Skeletal muscle tissue (tissue), 4 donors: ENCODE measurements around the gene NDUFB1. TPM values are rescaled to one million over a fixed set of nuclear protein-coding genes. Genes with fewer than 3 reads are reported as not detected.

Source experiments
- H3K27ac ChIP-seq: one replicate; pipeline ENCODE4 v1.7.0; 2013; ENCODE audit warnings: mild to moderate bottlenecking, low read depth, low read length, inconsistent platforms
- H3K27me3 ChIP-seq, 3 donors: one replicate each; pipeline ENCODE4 v1.7.0; 2013; ENCODE audit warnings: low read length in 3 of 3; ENCODE audit not compliant: control insufficient read depth in 3 of 3, insufficient read depth in 3 of 3
- H3K36me3 ChIP-seq, 3 donors: one replicate each; pipeline ENCODE4 v1.7.0; 2013; ENCODE audit warnings: low read length in 3 of 3; ENCODE audit not compliant: control insufficient read depth in 3 of 3, insufficient read depth in 3 of 3
- H3K4me1 ChIP-seq, 3 donors: one replicate each; pipeline ENCODE4 v1.7.0; 2013; ENCODE audit warnings: low read length in 3 of 3, mild to moderate bottlenecking in 3 of 3; ENCODE audit not compliant: control insufficient read depth in 3 of 3, insufficient read depth in 3 of 3
- H3K4me3 ChIP-seq, 3 donors: one replicate each; pipeline ENCODE4 v1.7.0; 2013; ENCODE audit warnings: low read length in 3 of 3
- H3K9ac ChIP-seq, 3 donors: one replicate each; pipeline ENCODE4 v1.7.0; 2013; ENCODE audit warnings: low read length in 3 of 3, mild to moderate bottlenecking in 3 of 3, moderate library complexity in 2 of 3, low read depth in 1 of 3
- H3K9me3 ChIP-seq, 3 donors: one replicate each; pipeline ENCODE4 v1.7.0; 2013; ENCODE audit warnings: low read length in 3 of 3; ENCODE audit not compliant: control insufficient read depth in 3 of 3
- total RNA-seq: library from RNA; depleted of rRNA; stranded (reverse); fragments of >200 nt; gene quantifications from one replicate; pipeline ENCODE4 v1.2.3, GENCODE V29; 2014
- donor health status: Osteomylitis.

Gene NDUFB1
- total RNA-seq, 1 donor from 2014 or later = 279 TPM

DNA sequence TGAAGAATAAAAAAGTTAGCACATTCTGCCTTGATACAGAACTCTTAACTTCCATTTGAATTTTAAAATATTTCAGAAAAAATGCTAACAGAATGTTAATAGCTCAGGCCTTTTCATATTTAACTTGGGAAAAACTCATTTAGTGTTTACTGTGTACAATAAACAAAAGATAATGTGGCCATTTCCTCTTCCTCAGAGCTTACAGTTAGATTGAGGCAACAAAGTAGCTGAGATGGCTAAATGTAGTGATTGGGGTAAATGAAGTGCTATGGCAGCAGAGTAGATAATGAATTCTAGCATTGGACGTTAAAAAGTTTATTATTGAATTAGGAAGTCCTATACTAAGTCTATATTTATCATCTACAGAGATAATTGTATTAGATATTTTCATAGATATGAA, 12.9 kb upstream of the NDUFB1 start:
- H3K27me3 ChIP-seq = no peaks in the 10 kb centered on the region
- no peaks in the 10 kb centered on the region for H3K4me1 ChIP-seq
- H3K9ac ChIP-seq = no peak overlapping the region
- peaks cover 19 to 54% (median 50%) of the 10 kb centered on the region in 3 donors for H3K36me3 ChIP-seq
- no peaks in the 10 kb centered on the region for H3K9me3 ChIP-seq
- no peak overlapping the region for H3K27ac ChIP-seq
- no peak overlapping the region for H3K4me3 ChIP-seq

DNA sequence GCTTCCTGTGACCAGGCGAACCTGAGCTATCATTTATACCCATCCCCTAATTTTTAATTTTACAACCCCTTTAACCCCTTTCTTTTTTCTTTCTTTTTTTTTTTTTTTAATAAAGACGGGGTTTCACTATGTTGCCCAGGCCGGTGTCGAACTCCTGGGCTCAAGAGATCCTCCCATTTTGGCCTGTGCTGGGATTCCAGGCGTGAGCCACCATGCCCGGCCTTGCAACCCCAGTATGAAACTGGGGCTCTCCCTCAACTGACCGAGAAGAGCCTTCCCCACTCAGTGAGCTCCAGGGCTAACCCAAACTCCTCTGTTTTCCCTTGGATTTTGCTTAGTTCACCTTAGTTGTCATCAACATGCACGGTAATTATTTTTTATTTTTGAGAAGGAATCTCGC, 1.3 kb upstream of the NDUFB1 start:
- Histone ChIP-seq H3K9me3 (no peaks in the 10 kb centered on the region), H3K36me3 (peaks cover 3 to 28% (median 5%) of the 10 kb centered on the region in 3 donors), H3K4me3 (peak overlapping the region; percentile 95 to 99 (median 97)), H3K27me3 (no peaks in the 10 kb centered on the region), H3K9ac (peak overlapping the region; percentile 97 to 99 (median 99)), H3K27ac (peak overlapping the region; percentile 98), H3K4me1 (peaks cover 13 to 34% (median 32%) of the 10 kb centered on the region in 3 donors)

DNA sequence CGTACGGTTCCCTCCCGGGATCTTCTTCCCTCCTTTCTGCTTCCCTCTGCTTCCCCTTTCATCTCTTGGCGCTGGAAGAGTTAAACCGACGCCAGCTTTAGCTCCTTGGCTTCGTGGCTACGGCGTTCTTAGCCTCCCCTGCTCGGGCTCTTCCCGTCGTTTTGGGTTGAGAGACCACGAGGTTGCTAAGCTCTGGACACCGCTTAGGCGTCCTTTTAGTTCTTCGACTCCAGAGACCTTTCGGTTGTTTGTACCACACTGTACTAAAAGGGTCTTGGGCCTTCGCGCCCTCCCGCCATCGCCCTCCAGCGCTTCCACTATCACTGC, 808 bp upstream of the NDUFB1 start:
- H3K9me3 ChIP-seq = no peaks in the 10 kb centered on the region
- peak overlapping the region; percentile 98 for H3K27ac ChIP-seq
- peak overlapping the region; percentile 95 to 99 (median 97) for H3K4me3 ChIP-seq
- H3K36me3 ChIP-seq = peaks cover 3 to 25% (median 5%) of the 10 kb centered on the region in 3 donors
- peaks cover 13 to 34% (median 32%) of the 10 kb centered on the region in 3 donors for H3K4me1 ChIP-seq
- no peaks in the 10 kb centered on the region for H3K27me3 ChIP-seq
- peak overlapping the region; percentile 97 to 99 (median 99) for H3K9ac ChIP-seq

DNA sequence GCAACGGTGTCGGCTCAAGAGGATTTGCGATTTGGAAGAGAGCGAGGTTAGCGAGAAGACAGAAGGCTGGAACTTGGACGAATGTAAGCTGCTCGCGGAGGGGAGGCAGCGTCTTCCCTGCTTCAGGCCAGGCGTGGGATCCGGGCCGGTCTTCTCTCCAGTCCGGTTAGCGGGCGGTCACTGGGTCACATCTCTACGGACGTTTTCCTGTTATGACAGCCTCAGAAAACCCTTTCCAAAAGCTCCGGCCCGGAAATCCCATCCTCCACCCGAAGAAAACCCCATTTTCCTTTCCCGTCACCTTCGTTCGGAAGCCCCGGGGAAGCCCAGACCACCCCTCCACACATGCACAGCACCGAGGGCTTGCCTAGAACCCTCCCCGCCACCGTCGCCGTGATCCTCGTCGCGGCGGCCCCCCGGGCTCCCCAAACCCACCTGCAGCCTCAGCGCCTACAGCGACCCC, 268 bp downstream of the NDUFB1 start:
- Histone ChIP-seq H3K4me3 (peak overlapping the region; percentile 95 to 99 (median 97)), H3K9me3 (no peaks in the 10 kb centered on the region), H3K27me3 (no peaks in the 10 kb centered on the region), H3K9ac (peak overlapping the region; percentile 97 to 99 (median 99)), H3K4me1 (peaks cover 13 to 34% (median 32%) of the 10 kb centered on the region in 3 donors), H3K36me3 (peaks cover 3 to 19% (median 6%) of the 10 kb centered on the region in 3 donors), H3K27ac (peak overlapping the region; percentile 98)

DNA sequence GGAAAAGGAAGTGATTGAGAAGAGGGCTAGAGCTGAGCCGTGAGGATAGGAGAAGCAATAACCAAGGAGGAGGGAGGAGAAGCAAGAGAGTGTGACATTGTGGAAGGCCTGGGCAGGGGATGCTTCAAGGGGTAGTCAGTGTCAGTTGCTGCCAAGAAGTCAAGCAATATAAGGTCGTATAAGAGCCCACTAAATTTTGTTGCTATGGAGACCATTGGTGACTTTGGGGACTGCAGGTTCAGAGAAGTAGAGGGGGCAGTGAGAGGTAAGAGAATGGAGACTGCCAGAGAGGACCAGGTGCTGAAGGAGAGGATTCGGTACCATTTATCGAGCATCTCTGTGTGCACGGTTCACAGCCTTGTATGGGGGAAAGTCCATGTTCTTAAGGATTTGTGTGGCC, 12.0 kb downstream of the NDUFB1 start:
- Histone ChIP-seq H3K9ac (no peak overlapping the region), H3K36me3 (no peaks in the 10 kb centered on the region), H3K4me1 (peaks cover 6 to 10% (median 7%) of the 10 kb centered on the region in 3 donors), H3K27ac (no peak overlapping the region), H3K27me3 (peaks cover 0 to 2% (median 0%) of the 10 kb centered on the region in 3 donors), H3K9me3 (no peaks in the 10 kb centered on the region), H3K4me3 (no peak overlapping the region)

DNA sequence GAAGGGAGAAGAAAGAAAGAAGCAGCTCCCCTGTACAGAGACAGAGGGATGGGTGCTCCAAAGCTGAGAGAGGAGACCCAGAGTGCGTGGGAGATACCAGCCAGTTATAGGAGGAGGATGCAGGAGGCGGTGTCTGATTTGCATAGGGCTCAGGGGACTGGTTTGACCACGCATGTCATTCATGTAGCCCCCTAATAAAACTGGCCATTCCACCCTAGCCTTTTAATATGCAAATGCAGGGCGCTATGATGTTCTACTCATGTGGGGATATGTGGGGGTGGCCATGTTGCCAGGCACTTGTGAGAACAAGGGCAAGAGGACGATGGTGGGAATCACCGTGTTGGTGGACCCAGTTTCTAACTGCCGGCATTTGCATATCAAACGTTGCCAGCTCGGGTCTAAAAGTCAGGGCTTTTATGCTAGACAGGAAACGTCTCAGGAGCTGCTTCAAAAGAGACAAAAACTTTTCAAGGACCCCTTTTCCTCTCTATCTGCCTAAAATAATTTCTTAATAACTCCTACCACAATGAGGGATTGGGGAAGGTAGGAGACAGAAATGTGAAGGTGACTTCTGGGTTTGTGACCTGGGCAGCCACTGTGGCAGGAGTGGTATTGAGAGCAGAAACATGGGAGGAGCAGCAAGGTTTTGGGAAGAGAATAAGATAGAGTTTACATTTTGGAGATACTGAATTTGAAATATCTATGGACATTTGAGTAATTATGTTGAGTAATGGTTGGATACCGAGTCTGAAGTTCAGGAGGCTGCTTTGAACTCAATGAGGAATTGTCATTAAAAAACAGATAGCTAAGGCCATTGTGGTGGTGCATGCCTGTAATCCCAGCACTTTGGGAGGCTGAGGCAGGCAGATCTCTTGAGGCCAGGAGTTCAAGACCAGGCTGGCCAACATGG, 12.9 kb downstream of the NDUFB1 start:
- H3K4me1 ChIP-seq = peaks cover 6 to 10% (median 8%) of the 10 kb centered on the region in 3 donors
- H3K27me3 ChIP-seq = peaks cover 0 to 2% (median 0%) of the 10 kb centered on the region in 3 donors
- peak overlapping the region in 1 of 3 donors; percentile 19 for H3K9ac ChIP-seq
- no peaks in the 10 kb centered on the region for H3K9me3 ChIP-seq
- no peaks in the 10 kb centered on the region for H3K36me3 ChIP-seq
- H3K4me3 ChIP-seq = peak overlapping the region in 1 of 3 donors; percentile 22
- H3K27ac ChIP-seq = no peak overlapping the region

DNA sequence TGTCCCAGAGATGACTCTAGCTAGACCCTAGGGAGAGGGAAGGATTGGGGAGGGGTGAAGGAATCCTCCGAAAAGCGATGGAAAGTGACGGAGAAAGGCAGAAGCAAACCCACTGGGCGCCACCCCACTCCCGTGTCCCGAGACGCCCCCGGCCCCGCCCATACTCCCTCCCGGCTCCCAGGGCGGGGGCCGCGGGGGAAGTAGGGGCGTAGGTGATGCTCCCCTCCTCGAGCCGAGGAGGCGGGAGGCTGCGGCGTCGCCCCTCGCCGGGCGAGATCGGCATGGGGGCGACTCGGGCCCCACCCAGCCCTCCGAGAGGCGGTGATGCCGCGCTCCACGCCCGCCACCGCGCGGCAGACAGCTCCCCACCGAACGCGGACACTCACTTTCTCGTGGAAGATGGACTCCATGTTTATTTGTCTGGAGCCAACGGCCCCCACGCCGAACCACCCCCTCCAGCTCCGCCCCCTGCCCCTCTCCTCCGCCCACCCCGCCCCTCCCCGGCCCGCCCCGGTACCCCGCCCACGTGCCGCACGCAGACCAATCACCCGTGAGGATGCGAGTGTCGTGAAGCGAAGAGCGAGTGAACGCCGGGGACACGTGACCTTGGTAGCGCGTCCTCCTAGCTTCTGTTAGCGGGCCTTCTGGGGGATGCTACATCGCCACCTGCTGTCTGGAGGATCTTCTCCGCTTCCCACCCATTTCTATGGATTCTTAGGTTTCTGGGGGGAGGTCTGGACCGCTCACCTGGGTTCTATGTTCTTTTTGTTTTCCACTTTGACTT, 15.2 kb downstream of the NDUFB1 start, which contains the start of gene ATXN3:
ATXN3 (minus strand) TSS at position 440 of the 784 bp plus-strand sequence; CDS start at position 410, 30 bp downstream.
- Histone ChIP-seq H3K27me3 (peaks cover 0 to 2% (median 0%) of the 10 kb centered on the region in 3 donors), H3K36me3 (no peaks in the 10 kb centered on the region), H3K9ac (peak within 1 kb of the TSS; percentile 82 to 93 (median 92)), H3K4me1 (peaks cover 6 to 10% (median 8%) of the 10 kb centered on the region in 3 donors), H3K4me3 (peak within 1 kb of the TSS; percentile 91 to 99 (median 96)), H3K27ac (peak within 1 kb of the TSS; percentile 92), H3K9me3 (no peaks in the 10 kb centered on the region)

DNA sequence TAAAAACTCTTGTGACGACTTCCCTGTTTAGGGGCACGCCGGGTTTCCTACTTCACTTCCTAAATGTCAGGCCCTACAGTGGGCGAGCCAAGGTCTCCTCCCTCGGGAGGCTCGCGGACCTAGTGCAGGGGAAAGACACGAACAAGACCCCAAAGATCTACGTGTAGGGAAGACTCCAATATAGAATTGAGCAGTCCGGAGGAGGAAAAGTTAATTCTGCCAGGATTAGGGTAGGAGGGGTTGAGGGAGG, 15.7 kb downstream of the NDUFB1 start:
- H3K36me3 ChIP-seq = no peaks in the 10 kb centered on the region
- H3K27me3 ChIP-seq = peaks cover 0 to 2% (median 0%) of the 10 kb centered on the region in 3 donors
- peak overlapping the region; percentile 92 for H3K27ac ChIP-seq
- peak overlapping the region; percentile 91 to 99 (median 96) for H3K4me3 ChIP-seq
- H3K9me3 ChIP-seq = no peaks in the 10 kb centered on the region
- H3K4me1 ChIP-seq = peaks cover 6 to 10% (median 8%) of the 10 kb centered on the region in 3 donors
- peak overlapping the region; percentile 82 to 93 (median 92) for H3K9ac ChIP-seq

DNA sequence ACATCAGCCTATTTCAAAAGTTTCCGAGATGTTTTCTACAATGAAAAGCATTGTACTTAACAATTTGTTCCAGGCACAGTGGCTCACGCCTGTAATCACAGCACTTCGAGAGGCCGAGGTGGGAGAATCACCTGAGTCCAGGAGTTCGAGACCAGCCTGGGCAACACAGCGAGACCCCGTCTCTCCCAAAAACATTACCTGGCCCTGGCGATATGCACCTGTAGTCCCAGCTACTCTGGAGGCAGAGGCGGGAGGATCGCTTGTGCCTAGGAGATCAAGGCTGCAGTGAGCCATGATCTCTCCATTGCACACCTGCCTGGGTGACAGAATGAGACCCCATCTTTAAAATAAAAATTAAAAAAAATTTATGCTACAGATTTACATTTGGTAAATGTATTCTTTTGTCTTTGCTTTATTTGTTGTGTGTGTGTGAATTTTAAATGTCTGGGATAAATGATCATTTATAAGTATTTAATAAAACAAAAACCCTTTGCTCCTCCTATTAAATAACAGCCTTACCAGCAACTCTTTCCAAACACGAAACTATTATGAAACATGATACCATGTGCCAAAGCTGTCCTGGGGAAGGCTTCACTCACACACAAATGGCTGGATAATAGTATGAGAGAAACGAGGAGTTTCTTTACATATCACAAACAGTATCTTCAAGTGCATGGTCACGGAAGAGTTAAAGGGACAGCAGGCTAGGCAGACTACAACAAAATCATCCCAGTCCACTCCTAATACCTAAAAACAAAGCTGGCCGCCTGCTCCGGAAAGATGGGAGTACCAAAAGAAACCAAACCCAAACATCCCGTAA, 16.2 kb downstream of the NDUFB1 start:
- Histone ChIP-seq H3K4me3 (peak overlapping the region; percentile 91 to 99 (median 96)), H3K4me1 (peaks cover 6 to 10% (median 8%) of the 10 kb centered on the region in 3 donors), H3K9me3 (no peaks in the 10 kb centered on the region), H3K27me3 (peaks cover 0 to 2% (median 0%) of the 10 kb centered on the region in 3 donors), H3K27ac (peak overlapping the region; percentile 92), H3K9ac (peak overlapping the region; percentile 82 to 93 (median 92)), H3K36me3 (no peaks in the 10 kb centered on the region)
